ENCODE results near the gene RPAIN. TPM values are rescaled to one million over a fixed set of nuclear protein-coding genes. Genes with fewer than 3 reads are reported as not detected.
"Not testable (repeated sequence)": the region's sequence is repeated elsewhere in the genome, so short reads cannot be mapped to it uniquely, and the experiment has no call there.

The RPAIN gene
- total RNA-seq, 1 experiment from 2014 or later, result 56.3 TPM

DNA sequence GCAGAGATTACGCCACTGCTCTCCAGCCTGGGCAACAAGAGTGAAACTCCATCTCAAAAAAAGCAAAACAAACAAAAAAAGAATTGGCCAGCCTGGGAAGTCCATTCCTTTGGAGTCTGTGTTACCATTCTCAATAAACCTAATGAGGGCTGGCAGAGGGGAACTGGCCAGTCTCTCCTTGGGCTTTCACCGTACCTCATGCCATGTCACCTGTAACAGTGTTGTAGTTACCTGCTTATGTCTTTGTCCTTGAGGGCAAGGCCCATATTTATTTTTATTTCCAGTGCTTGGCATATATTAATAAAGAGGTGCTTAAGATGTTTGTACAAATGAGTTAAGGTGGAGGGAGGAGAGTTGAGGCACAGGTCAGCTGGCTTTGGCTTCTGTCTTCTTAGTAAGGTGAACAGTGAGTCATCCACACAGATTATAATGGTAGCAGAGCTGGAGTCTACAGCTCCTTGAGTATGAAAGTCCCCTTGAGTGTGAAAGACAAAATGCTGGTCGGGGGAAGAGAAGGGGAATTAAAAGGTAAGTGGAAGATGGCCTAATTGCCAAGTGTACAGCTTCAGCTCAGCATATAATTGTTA is 10.5 kb downstream of the RPAIN start:
- intact Hi-C loops (cut with micrococcal nuclease; ENCODE audit: unreplicated experiment), result no loop called here
- Histone ChIP-seq H3K27me3 (ENCODE audit: insufficient read depth, low read depth) (no peaks in the 10 kb centered on the region), H3K4me2 (no peak overlapping the region), H3K9me3 (ENCODE audit: insufficient read depth, low read depth) (no peaks in the 10 kb centered on the region), H3K27ac (peak overlapping the region; percentile 5; the same call in 1 of the 2 replicates), H3K79me2 (ENCODE audit: low read depth) (peaks cover 13% of the 10 kb centered on the region), H3K36me3 (ENCODE audit: low read depth) (peaks cover 53% of the 10 kb centered on the region), H3K4me1 (replicated peaks; ENCODE audit: insufficient read depth) (no peaks in the 10 kb centered on the region), H3F3A (ENCODE audit: insufficient read depth, low read depth) (peaks cover 70% of the 10 kb centered on the region), H2AFZ (no peak overlapping the region), H3K4me3 (no peak overlapping the region), H3K9me2 (ENCODE audit: insufficient read depth) (no peaks in the 10 kb centered on the region), H4K20me1 (ENCODE audit: insufficient read depth) (peaks cover 23% of the 10 kb centered on the region)
- CTCF ChIA-PET, result interaction anchor here (1.0 kb wide), 1 partner anchor 9 kb away, joined by 4 read pairs; the partner anchor contains the start of gene C1QBP
- no peak for DNase-seq
- BruUV-seq (replicated peaks), result no TSS peak
- POLR2A ChIA-PET (ENCODE audit: unreplicated experiment), result interaction anchor here (0.6 kb wide), 2 partner anchors 11 to 21 kb away, joined by 10 to 14 read pairs; no protein-coding TSS in a partner anchor
- TF ChIP-seq EZH2 (IDR thresholded peaks at IDR 0.05; ENCODE audit: low read depth), result no peak
- TF ChIP-seq, protein P1, sequence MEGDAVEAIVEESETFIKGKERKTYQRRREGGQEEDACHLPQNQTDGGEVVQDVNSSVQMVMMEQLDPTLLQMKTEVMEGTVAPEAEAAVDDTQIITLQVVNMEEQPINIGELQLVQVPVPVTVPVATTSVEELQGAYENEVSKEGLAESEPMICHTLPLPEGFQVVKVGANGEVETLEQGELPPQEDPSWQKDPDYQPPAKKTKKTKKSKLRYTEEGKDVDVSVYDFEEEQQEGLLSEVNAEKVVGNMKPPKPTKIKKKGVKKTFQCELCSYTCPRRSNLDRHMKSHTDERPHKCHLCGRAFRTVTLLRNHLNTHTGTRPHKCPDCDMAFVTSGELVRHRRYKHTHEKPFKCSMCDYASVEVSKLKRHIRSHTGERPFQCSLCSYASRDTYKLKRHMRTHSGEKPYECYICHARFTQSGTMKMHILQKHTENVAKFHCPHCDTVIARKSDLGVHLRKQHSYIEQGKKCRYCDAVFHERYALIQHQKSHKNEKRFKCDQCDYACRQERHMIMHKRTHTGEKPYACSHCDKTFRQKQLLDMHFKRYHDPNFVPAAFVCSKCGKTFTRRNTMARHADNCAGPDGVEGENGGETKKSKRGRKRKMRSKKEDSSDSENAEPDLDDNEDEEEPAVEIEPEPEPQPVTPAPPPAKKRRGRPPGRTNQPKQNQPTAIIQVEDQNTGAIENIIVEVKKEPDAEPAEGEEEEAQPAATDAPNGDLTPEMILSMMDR (conservative IDR thresholded peaks at IDR 0.05), result no peak

- H3K4me1 ChIP-seq (replicated peaks; ENCODE audit: insufficient read depth); BruUV-seq (replicated peaks); intact Hi-C loops (cut with micrococcal nuclease; ENCODE audit: unreplicated experiment); DNase-seq; H3K9me3 ChIP-seq (ENCODE audit: insufficient read depth, low read depth); H3K4me3 ChIP-seq; H3K27me3 ChIP-seq (ENCODE audit: insufficient read depth, low read depth); H2AFZ ChIP-seq; H3K9me2 ChIP-seq (ENCODE audit: insufficient read depth); H3K4me2 ChIP-seq; H3K27ac ChIP-seq: not testable (repeated sequence)
- peaks cover 29% of the 10 kb centered on the region for H4K20me1 ChIP-seq (ENCODE audit: insufficient read depth)
- peaks cover 66% of the 10 kb centered on the region for H3F3A ChIP-seq (ENCODE audit: insufficient read depth, low read depth)
- CTCF ChIA-PET, result interaction anchor here (1.0 kb wide), 1 partner anchor 8 kb away, joined by 4 read pairs; the partner anchor contains the start of gene C1QBP
- peaks cover 19% of the 10 kb centered on the region for H3K79me2 ChIP-seq (ENCODE audit: low read depth)
- POLR2A ChIA-PET (ENCODE audit: unreplicated experiment), result interaction anchor here (0.6 kb wide), 2 partner anchors 10 to 21 kb away, joined by 10 to 14 read pairs; no protein-coding TSS in a partner anchor
- peaks cover 50% of the 10 kb centered on the region for H3K36me3 ChIP-seq (ENCODE audit: low read depth)
Observed at GRCh38 chr17:5431234-5431633, 11.3 kb downstream of the RPAIN start.

DNA sequence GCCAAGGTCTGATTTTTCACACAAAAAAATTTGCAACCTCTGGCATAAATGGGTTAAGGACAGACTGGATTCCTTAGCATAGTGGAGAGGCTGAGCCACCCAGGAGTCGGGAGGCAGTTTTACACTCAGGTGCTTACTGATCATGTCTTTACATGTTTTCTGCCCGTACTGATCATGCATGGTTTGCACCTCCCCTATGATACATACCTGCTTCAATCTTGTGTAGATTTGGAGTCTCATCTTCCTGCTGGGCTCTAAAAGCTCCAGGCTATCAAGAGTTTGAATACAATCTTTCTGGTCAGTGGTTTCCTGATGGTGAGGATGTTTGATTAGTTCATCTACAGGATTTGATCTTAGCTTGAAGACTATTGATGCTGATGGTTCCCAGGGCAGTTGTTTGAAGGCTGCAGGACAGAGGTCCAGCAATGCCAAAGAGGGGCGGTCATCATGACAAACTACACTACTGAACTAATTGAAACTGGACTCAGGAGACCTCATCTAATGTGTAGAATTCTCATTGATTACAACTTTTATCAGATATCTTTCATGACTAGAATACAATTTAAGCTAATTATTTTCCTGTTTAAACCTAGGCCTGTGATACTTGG is 12.1 kb downstream of the RPAIN start:
- H3K27ac ChIP-seq, result peak overlapping the region; percentile 23; the same call in 1 of the 2 replicates
- H3K9me3 ChIP-seq (ENCODE audit: insufficient read depth, low read depth), result no peaks in the 10 kb centered on the region
- ChIA-PET POLR2A (ENCODE audit: unreplicated experiment) (interaction anchor here (0.5 to 0.8 kb wide), 2 partner anchors 9 to 10 kb away, joined by 3 to 39 read pairs; no protein-coding TSS in a partner anchor), CTCF (no interaction called here)
- peaks cover 35% of the 10 kb centered on the region for H4K20me1 ChIP-seq (ENCODE audit: insufficient read depth)
- no peak overlapping the region for H3K4me2 ChIP-seq
- peaks cover 10% of the 10 kb centered on the region; the same call in 1 of the 2 replicates for H3K4me1 ChIP-seq (replicated peaks; ENCODE audit: insufficient read depth)
- H3K4me3 ChIP-seq, result no peak overlapping the region
- intact Hi-C loops (cut with micrococcal nuclease; ENCODE audit: unreplicated experiment), result no loop called here
- peaks cover 73% of the 10 kb centered on the region for H3F3A ChIP-seq (ENCODE audit: insufficient read depth, low read depth)
- TF ChIP-seq EZH2 (IDR thresholded peaks at IDR 0.05; ENCODE audit: low read depth), result no peak
- no peaks in the 10 kb centered on the region for H3K27me3 ChIP-seq (ENCODE audit: insufficient read depth, low read depth)
- H3K9me2 ChIP-seq (ENCODE audit: insufficient read depth), result no peaks in the 10 kb centered on the region
- peaks cover 56% of the 10 kb centered on the region for H3K36me3 ChIP-seq (ENCODE audit: low read depth)
- no TSS peak for BruUV-seq (replicated peaks)
- H3K79me2 ChIP-seq (ENCODE audit: low read depth), result peaks cover 27% of the 10 kb centered on the region
- no peak for DNase-seq
- H2AFZ ChIP-seq, result no peak overlapping the region

- BruUV-seq (replicated peaks), result no TSS peak
- peaks cover 45% of the 10 kb centered on the region for H3K36me3 ChIP-seq (ENCODE audit: low read depth)
- peaks cover 18% of the 10 kb centered on the region for H3K4me1 ChIP-seq (replicated peaks; ENCODE audit: insufficient read depth)
- CTCF ChIA-PET, result no interaction called here
- POLR2A ChIA-PET (ENCODE audit: unreplicated experiment), result no interaction called here
- no peak overlapping the region for H3K4me2 ChIP-seq
- H3K4me3 ChIP-seq, result no peak overlapping the region
- H3K27ac ChIP-seq, result no peak overlapping the region; the same call in 1 of the 2 replicates
- intact Hi-C loops (cut with micrococcal nuclease; ENCODE audit: unreplicated experiment), result no loop called here
- no peak for DNase-seq
- no peaks in the 10 kb centered on the region for H3K9me3 ChIP-seq (ENCODE audit: insufficient read depth, low read depth)
- H2AFZ ChIP-seq, result no peak overlapping the region
- no peaks in the 10 kb centered on the region for H3K9me2 ChIP-seq (ENCODE audit: insufficient read depth)
- peaks cover 35% of the 10 kb centered on the region for H4K20me1 ChIP-seq (ENCODE audit: insufficient read depth)
- no peaks in the 10 kb centered on the region for H3K27me3 ChIP-seq (ENCODE audit: insufficient read depth, low read depth)
- TF ChIP-seq, protein P1 (conservative IDR thresholded peaks at IDR 0.05), result no peak
- no peak for TF ChIP-seq EZH2 (IDR thresholded peaks at IDR 0.05; ENCODE audit: low read depth)
- peaks cover 69% of the 10 kb centered on the region for H3F3A ChIP-seq (ENCODE audit: insufficient read depth, low read depth)
- H3K79me2 ChIP-seq (ENCODE audit: low read depth), result peaks cover 46% of the 10 kb centered on the region
Observed at GRCh38 chr17:5434984-5435383, 15.0 kb downstream of the RPAIN start.

DNA sequence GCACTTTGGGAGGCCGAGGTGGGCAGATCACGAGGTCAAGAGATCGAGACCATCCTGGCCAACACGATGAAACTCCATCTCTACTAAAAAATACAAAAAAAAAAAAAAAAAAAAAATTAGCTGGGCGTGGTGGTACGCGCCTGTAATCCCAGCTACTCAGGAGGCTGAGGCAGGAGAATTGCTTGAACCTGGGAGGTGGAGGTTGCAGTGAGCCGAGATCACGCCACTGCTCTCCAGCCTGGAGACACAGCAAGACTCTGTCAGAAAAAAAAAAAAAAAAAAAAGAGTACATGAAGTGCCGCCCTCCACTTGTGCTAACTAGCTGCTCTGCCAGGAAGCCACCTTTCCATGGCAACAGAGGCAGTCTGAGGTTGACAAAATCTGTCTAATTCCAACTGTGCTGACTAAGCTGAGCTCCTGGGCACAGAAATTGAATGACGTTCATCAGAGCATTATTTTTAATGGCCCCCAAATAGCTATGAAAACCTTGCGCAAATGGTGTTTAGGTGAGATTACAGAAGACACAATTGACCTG is 15.9 kb downstream of the RPAIN start:
- Histone ChIP-seq H3K36me3 (ENCODE audit: low read depth) (peaks cover 40% of the 10 kb centered on the region), H3F3A (ENCODE audit: insufficient read depth, low read depth) (peaks cover 60% of the 10 kb centered on the region), H3K4me2 (0 out of 2 replicates have a peak overlapping the region, but pooled peaks have one; percentile 91), H4K20me1 (ENCODE audit: insufficient read depth) (peaks cover 35% of the 10 kb centered on the region), H3K4me1 (replicated peaks; ENCODE audit: insufficient read depth) (peaks cover 18% of the 10 kb centered on the region), H3K79me2 (ENCODE audit: low read depth) (peaks cover 46% of the 10 kb centered on the region)
- H3K27me3 ChIP-seq (ENCODE audit: insufficient read depth, low read depth); H3K27ac ChIP-seq; CTCF ChIA-PET; BruUV-seq (replicated peaks); H2AFZ ChIP-seq; H3K9me3 ChIP-seq (ENCODE audit: insufficient read depth, low read depth); POLR2A ChIA-PET (ENCODE audit: unreplicated experiment); H3K9me2 ChIP-seq (ENCODE audit: insufficient read depth); DNase-seq; H3K4me3 ChIP-seq: not testable (repeated sequence)
- intact Hi-C loops (cut with micrococcal nuclease; ENCODE audit: unreplicated experiment), result loop anchor here (2.0 kb wide), 1 partner anchor 15 kb away; the partner anchor contains the start of gene RPAIN
